Upper lobe of left lung (tissue), 6 donors: Measurements from ENCODE around the gene VRK2. TPM values are rescaled to one million over a fixed set of nuclear protein-coding genes. Genes with fewer than 3 reads are reported as not detected.

Source experiments
- ATAC-seq, 2 donors: fragments of 200-7000 bp; cut with Tn5 transposase; one replicate each; pipeline ENCODE4 v1.9.1; 2022; ENCODE audit warnings: mild to moderate bottlenecking in 2 of 2, moderate library complexity in 2 of 2; ENCODE audit not compliant: low FRiP score in 2 of 2
- DNase-seq, 2 donors: peaks; one replicate each; pipeline ENCODE4 v3.0.0-alpha.2; 2019 to 2020
- H3K27ac ChIP-seq, 4 donors: fragments of 200-600 bp; sonication (generic); one replicate each; pipeline ENCODE4 v1.5.1; 2016 to 2019
- H3K27me3 ChIP-seq, 4 donors: fragments of 200-600 bp; sonication (generic); one replicate each; pipeline ENCODE4 v1.5.1; 2017 to 2019
- H3K36me3 ChIP-seq, 4 donors: fragments of 200-600 bp; sonication (generic); one replicate each; pipeline ENCODE4 v1.5.1; 2016 to 2019
- H3K4me1 ChIP-seq, 4 donors: fragments of 200-600 bp; sonication (generic); one replicate each; pipeline ENCODE4 v1.5.1; 2018 to 2019
- H3K4me3 ChIP-seq, 4 donors: fragments of 200-600 bp; sonication (generic); one replicate each; pipeline ENCODE4 v1.5.1; 2017 to 2019; ENCODE audit warnings: mild to moderate bottlenecking in 2 of 4, moderate library complexity in 1 of 4
- H3K9me3 ChIP-seq, 4 donors: fragments of 200-600 bp; sonication (generic); one replicate each; pipeline ENCODE4 v1.5.1; 2018 to 2019
- EP300 ChIP-seq, 4 donors: sonication (generic); formaldehyde crosslinking; IDR thresholded peaks; one replicate each; pipeline ENCODE4 v1.5.1; 2017; ENCODE audit warnings: antibody characterized with exemption in 4 of 4, control low read depth in 2 of 4
- POLR2A ChIP-seq, 4 donors: fragments of 450-650 bp; IDR thresholded peaks; one replicate each; pipeline ENCODE4 v1.5.1; 2016 to 2017; ENCODE audit warnings: antibody characterized with exemption in 4 of 4, mild to moderate bottlenecking in 2 of 4
- POLR2AphosphoS5 ChIP-seq, 2 donors: sonication (generic); formaldehyde crosslinking; IDR thresholded peaks; one replicate each; pipeline ENCODE4 v1.5.1; 2017; ENCODE audit warnings: antibody characterized with exemption in 2 of 2
- WGBS, 2 donors: methylation state at CpG; one replicate each; pipeline ENCODE4 v1.1.5; 2017 to 2018; 5-methylcytosine and 5-hydroxymethylcytosine counted together
- total RNA-seq, 6 donors: library from RNA; depleted of rRNA in 4 of 6; stranded (reverse); fragments of >200 nt in 4 of 6; gene quantifications; one replicate each; pipeline versions ENCODE4 v1.1.0 to v1.2.1, GENCODE V29; 2016 to 2021
- TF ChIP-seq, protein P1 (sequence below), 6 experiments: fragments of 450-650 bp in 4 of 6; fragments of 200-600 bp in 2 of 6; sonication (generic) in 2 of 6; IDR thresholded peaks; one replicate each; pipeline ENCODE4 v1.5.1; 2016 to 2019; ENCODE audit warnings: antibody characterized with exemption in 6 of 6
- donor health status: DM: no; HTN: no; CAD: no; lungs with moderate emphysema.
- donor health status: DM: no; HTN: yes; CAD: no; lungs with severe emphysema.

The VRK2 gene
- total RNA-seq, 6 donors from 2014 or later: 15.6 to 28.1 (median 22.8) TPM

DNA sequence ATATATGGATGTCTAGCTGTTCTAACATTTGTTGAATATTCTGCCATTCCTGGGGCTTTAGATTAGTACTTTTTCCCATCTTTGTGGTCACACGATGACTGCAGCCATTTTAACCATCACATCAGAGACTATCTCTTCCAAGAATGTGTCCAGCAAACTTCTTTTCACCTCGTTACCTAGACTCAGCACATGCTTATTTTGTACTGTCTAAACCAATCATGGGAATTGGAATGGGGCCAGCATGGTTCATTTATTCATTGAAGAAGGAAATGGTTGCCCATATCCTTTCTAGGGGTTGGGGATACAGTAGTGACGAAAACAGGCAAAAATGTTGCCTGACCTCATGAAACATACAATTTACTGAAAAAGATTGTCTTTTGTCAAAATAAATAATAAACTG is 2.5 kb upstream of the VRK2 start:
- WGBS, 2 donors: 94 to 97% methylated on average over 3 of the region's 3 CpGs
- Histone ChIP-seq H3K36me3 (no peaks in the 10 kb centered on the region), H3K27me3 (no peaks in the 10 kb centered on the region), H3K4me3 (no peak overlapping the region), H3K9me3 (no peaks in the 10 kb centered on the region), H3K4me1 (peaks cover 12 to 23% (median 17%) of the 10 kb centered on the region in 4 donors), H3K27ac (no peak overlapping the region)
- ATAC-seq: no peak
- no peak for DNase-seq
- TF ChIP-seq, protein P1, sequence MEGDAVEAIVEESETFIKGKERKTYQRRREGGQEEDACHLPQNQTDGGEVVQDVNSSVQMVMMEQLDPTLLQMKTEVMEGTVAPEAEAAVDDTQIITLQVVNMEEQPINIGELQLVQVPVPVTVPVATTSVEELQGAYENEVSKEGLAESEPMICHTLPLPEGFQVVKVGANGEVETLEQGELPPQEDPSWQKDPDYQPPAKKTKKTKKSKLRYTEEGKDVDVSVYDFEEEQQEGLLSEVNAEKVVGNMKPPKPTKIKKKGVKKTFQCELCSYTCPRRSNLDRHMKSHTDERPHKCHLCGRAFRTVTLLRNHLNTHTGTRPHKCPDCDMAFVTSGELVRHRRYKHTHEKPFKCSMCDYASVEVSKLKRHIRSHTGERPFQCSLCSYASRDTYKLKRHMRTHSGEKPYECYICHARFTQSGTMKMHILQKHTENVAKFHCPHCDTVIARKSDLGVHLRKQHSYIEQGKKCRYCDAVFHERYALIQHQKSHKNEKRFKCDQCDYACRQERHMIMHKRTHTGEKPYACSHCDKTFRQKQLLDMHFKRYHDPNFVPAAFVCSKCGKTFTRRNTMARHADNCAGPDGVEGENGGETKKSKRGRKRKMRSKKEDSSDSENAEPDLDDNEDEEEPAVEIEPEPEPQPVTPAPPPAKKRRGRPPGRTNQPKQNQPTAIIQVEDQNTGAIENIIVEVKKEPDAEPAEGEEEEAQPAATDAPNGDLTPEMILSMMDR (IDR thresholded peaks at IDR 0.05): no peak
- TF ChIP-seq POLR2AphosphoS5 (IDR thresholded peaks at IDR 0.05) (no peak), EP300 (IDR thresholded peaks at IDR 0.05) (no peak), POLR2A (IDR thresholded peaks at IDR 0.05) (no peak)

DNA sequence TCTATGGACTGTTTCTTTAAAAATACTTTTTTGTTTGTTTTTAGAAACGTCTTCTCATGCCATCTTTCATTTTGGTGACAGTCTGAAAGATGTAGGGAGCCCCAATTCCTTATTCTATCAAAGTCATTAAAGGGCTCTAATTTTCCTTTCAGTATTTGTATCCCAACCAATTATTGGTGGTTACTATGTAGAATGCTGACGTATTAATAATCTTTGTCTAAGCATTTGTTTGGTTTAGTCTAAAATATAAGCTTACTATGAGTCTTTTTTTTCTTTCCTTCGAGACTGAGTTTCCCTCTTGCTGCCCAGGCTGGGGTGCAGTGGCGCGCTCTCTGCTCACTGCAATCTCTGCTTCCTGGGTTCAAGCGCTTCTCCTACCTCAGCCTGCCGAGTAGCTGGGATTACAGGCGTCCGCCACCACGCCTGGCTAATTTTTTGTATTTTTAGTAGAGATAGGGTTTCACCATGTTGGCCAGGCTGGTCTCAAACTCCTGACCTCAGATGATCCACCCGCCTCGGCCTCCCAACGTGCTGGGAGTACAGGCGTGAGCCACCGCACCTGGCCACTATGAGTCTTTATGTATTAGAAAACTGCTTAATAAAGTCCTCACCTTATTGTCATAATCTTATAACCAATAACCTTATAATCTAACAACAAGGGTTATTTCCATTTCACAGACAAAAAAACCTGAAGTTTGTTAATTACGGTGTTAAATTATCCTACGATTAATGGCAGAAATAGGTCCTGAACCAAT is 849 bp upstream of the VRK2 start:
- ATAC-seq (no peak), DNase-seq (peak in 1 of 2 donors; percentile 34)
- peak overlapping the region; percentile 92 to 98 (median 96) for H3K27ac ChIP-seq
- peaks cover 12 to 23% (median 15%) of the 10 kb centered on the region in 4 donors for H3K4me1 ChIP-seq
- peak overlapping the region; percentile 63 to 73 (median 66) for H3K4me3 ChIP-seq
- H3K36me3 ChIP-seq: peaks cover 0 to 4% (median 0%) of the 10 kb centered on the region in 4 donors
- H3K9me3 ChIP-seq: no peaks in the 10 kb centered on the region
- 77 to 79% methylated on average over 17 of the region's 17 CpGs for WGBS, 2 donors
- TF ChIP-seq, protein P1 (IDR thresholded peaks at IDR 0.05): no peak
- TF ChIP-seq EP300 (IDR thresholded peaks at IDR 0.05): no peak
- TF ChIP-seq POLR2A (IDR thresholded peaks at IDR 0.05): no peak
- TF ChIP-seq POLR2AphosphoS5 (IDR thresholded peaks at IDR 0.05): no peak
- no peaks in the 10 kb centered on the region for H3K27me3 ChIP-seq

DNA sequence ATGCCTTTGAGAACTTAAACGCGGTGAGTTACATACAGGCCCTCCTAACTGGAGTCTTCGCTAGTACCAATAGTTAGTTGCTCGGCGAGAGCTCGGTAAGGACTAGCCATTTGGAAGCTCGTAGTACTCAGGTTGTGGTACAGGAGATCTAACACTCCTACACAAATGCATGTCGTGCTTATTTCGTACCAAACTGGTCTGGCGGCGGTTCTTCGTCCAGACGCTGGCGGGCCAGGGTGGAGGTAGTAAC is 346 bp upstream of the VRK2 start:
- peak overlapping the region; percentile 92 to 98 (median 96) for H3K27ac ChIP-seq
- peak overlapping the region; percentile 63 to 73 (median 66) for H3K4me3 ChIP-seq
- 0 to 2% methylated on average over 6 to 14 of the region's 14 CpGs for WGBS, 2 donors
- no peaks in the 10 kb centered on the region for H3K27me3 ChIP-seq
- ATAC-seq: no peak
- no peak for DNase-seq
- TF ChIP-seq EP300 (IDR thresholded peaks at IDR 0.05) (no peak), POLR2A (IDR thresholded peaks at IDR 0.05) (no peak), POLR2AphosphoS5 (IDR thresholded peaks at IDR 0.05) (no peak)
- TF ChIP-seq, protein P1 (IDR thresholded peaks at IDR 0.05): no peak
- H3K36me3 ChIP-seq: peaks cover 0 to 4% (median 0%) of the 10 kb centered on the region in 4 donors
- H3K4me1 ChIP-seq: peaks cover 12 to 23% (median 15%) of the 10 kb centered on the region in 4 donors
- no peaks in the 10 kb centered on the region for H3K9me3 ChIP-seq

DNA sequence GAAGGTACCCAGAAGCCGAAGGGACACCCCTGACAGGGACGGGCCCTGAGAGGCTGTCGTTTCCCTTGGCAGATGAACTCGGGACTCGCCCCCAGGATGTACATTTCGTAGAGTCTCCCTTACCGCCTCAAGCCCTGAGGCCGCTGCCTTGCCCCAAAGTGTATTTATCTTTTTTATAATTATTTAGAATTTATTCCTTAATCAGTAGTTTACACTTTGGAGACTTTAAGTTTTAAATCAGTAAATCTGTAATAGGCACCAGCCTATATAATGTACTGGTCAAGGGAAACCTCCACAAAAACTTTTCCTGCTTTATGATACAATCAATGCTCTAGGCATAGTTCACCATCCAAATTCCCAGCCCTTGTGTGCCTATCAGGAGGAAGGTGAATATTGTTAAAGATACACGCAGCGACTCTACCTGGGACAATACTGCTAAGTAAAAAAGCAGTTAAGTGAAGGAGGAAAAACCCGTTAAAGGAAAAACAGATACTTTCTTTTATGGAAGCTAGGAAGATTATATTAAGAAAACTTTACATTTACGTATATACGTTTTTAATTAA is 848 bp downstream of the VRK2 start:
- Histone ChIP-seq H3K4me1 (peaks cover 12 to 23% (median 15%) of the 10 kb centered on the region in 4 donors), H3K9me3 (no peaks in the 10 kb centered on the region), H3K27me3 (no peaks in the 10 kb centered on the region), H3K36me3 (peaks cover 0 to 4% (median 0%) of the 10 kb centered on the region in 4 donors), H3K4me3 (peak overlapping the region; percentile 63 to 73 (median 66)), H3K27ac (peak overlapping the region; percentile 92 to 98 (median 96))
- no peak for ATAC-seq
- TF ChIP-seq EP300 (IDR thresholded peaks at IDR 0.05) (no peak), POLR2A (IDR thresholded peaks at IDR 0.05) (no peak), POLR2AphosphoS5 (IDR thresholded peaks at IDR 0.05) (no peak)
- TF ChIP-seq, protein P1 (IDR thresholded peaks at IDR 0.05): no peak
- no peak for DNase-seq
- WGBS, 2 donors: 29 to 33% methylated on average over 12 to 13 of the region's 13 CpGs
